Upper lobe of left lung (tissue), 6 donors: ENCODE measurements around the gene CUL7. TPM values are rescaled to one million over a fixed set of nuclear protein-coding genes. Genes with fewer than 3 reads are reported as not detected.

Experiments used
- ATAC-seq, 2 donors: fragments of 200-7000 bp; cut with Tn5 transposase; one replicate each; pipeline ENCODE4 v1.9.1; 2022; ENCODE audit warnings: mild to moderate bottlenecking in 2 of 2, moderate library complexity in 2 of 2; ENCODE audit not compliant: low FRiP score in 2 of 2
- DNase-seq, 2 donors: peaks; one replicate each; pipeline ENCODE4 v3.0.0-alpha.2; 2019 to 2020
- H3K27ac ChIP-seq, 4 donors: fragments of 200-600 bp; sonication (generic); one replicate each; pipeline ENCODE4 v1.5.1; 2016 to 2019
- H3K27me3 ChIP-seq, 4 donors: fragments of 200-600 bp; sonication (generic); one replicate each; pipeline ENCODE4 v1.5.1; 2017 to 2019
- H3K36me3 ChIP-seq, 4 donors: fragments of 200-600 bp; sonication (generic); one replicate each; pipeline ENCODE4 v1.5.1; 2016 to 2019
- H3K4me1 ChIP-seq, 4 donors: fragments of 200-600 bp; sonication (generic); one replicate each; pipeline ENCODE4 v1.5.1; 2018 to 2019
- H3K4me3 ChIP-seq, 4 donors: fragments of 200-600 bp; sonication (generic); one replicate each; pipeline ENCODE4 v1.5.1; 2017 to 2019; ENCODE audit warnings: mild to moderate bottlenecking in 2 of 4, moderate library complexity in 1 of 4
- H3K9me3 ChIP-seq, 4 donors: fragments of 200-600 bp; sonication (generic); one replicate each; pipeline ENCODE4 v1.5.1; 2018 to 2019
- CTCF ChIP-seq, 6 experiments: fragments of 450-650 bp in 4 of 6; fragments of 200-600 bp in 2 of 6; sonication (generic) in 2 of 6; IDR thresholded peaks; one replicate each; pipeline ENCODE4 v1.5.1; 2016 to 2019; ENCODE audit warnings: antibody characterized with exemption in 6 of 6
- EP300 ChIP-seq, 4 donors: sonication (generic); formaldehyde crosslinking; IDR thresholded peaks; one replicate each; pipeline ENCODE4 v1.5.1; 2017; ENCODE audit warnings: antibody characterized with exemption in 4 of 4, control low read depth in 2 of 4
- POLR2A ChIP-seq, 4 donors: fragments of 450-650 bp; IDR thresholded peaks; one replicate each; pipeline ENCODE4 v1.5.1; 2016 to 2017; ENCODE audit warnings: antibody characterized with exemption in 4 of 4, mild to moderate bottlenecking in 2 of 4
- POLR2AphosphoS5 ChIP-seq, 2 donors: sonication (generic); formaldehyde crosslinking; IDR thresholded peaks; one replicate each; pipeline ENCODE4 v1.5.1; 2017; ENCODE audit warnings: antibody characterized with exemption in 2 of 2
- WGBS, 2 donors: methylation state at CpG; one replicate each; pipeline ENCODE4 v1.1.5; 2017 to 2018; 5-methylcytosine and 5-hydroxymethylcytosine counted together
- total RNA-seq, 6 donors: library from RNA; depleted of rRNA in 4 of 6; stranded (reverse); fragments of >200 nt in 4 of 6; gene quantifications; one replicate each; pipeline versions ENCODE4 v1.1.0 to v1.2.1, GENCODE V29; 2016 to 2021
- donor health status: DM: no; HTN: no; CAD: no; lungs with moderate emphysema.
- donor health status: DM: no; HTN: yes; CAD: no; lungs with severe emphysema.

CUL7 gene
- total RNA-seq, 6 donors from 2014 or later = 16.0 to 35.6 (median 20.4) TPM

- Histone ChIP-seq H3K27me3 (no peaks in the 10 kb centered on the region), H3K36me3 (peaks cover 15 to 55% (median 45%) of the 10 kb centered on the region in 4 donors), H3K9me3 (no peaks in the 10 kb centered on the region), H3K27ac (peak within 1 kb of the TSS; percentile 74 to 91 (median 84)), H3K4me3 (peak within 1 kb of the TSS; percentile 77 to 97 (median 81)), H3K4me1 (peaks cover 36 to 46% (median 41%) of the 10 kb centered on the region in 4 donors)
- peak; percentile 96 to 100 for DNase-seq
- ATAC-seq = peak; percentile 98 to 99
- peak; percentile 80 to 87 for TF ChIP-seq POLR2AphosphoS5 (IDR thresholded peaks at IDR 0.05)
- peak in 1 of 4 donors; percentile 70 for TF ChIP-seq POLR2A (IDR thresholded peaks at IDR 0.05)
- TF ChIP-seq EP300 (IDR thresholded peaks at IDR 0.05) = no peak
- 1% methylated on average over 22 to 33 of the region's 51 CpGs for WGBS, 2 donors
Measured at GRCh38 chr6:43013843-43014433, 39.7 kb downstream of the CUL7 start, which contains the start of the genes KLHDC3 and MEA1. KLHDC3 (plus strand) TSS chr6:43014249; CDS start chr6:43017193, 2,944 bp downstream. MEA1 (minus strand) TSS chr6:43013946; CDS start chr6:43013813, 133 bp downstream.

GRCh38 chr6:43013097-43013842 lies 40.4 kb downstream of the CUL7 start:
- peaks cover 36 to 46% (median 41%) of the 10 kb centered on the region in 4 donors for H3K4me1 ChIP-seq
- WGBS, 2 donors = 1 to 5% methylated on average over 21 to 24 of the region's 25 CpGs
- peaks cover 8 to 55% (median 47%) of the 10 kb centered on the region in 4 donors for H3K36me3 ChIP-seq
- TF ChIP-seq EP300 (IDR thresholded peaks at IDR 0.05) (no peak), CTCF (IDR thresholded peaks at IDR 0.05) (no peak), POLR2AphosphoS5 (IDR thresholded peaks at IDR 0.05) (no peak), POLR2A (IDR thresholded peaks at IDR 0.05) (no peak)
- H3K27me3 ChIP-seq = no peaks in the 10 kb centered on the region
- DNase-seq (no peak), ATAC-seq (peak in 1 of 2 donors; percentile 51)
- peak overlapping the region; percentile 40 to 97 (median 80) for H3K4me3 ChIP-seq
- H3K9me3 ChIP-seq = no peaks in the 10 kb centered on the region
- peak overlapping the region; percentile 70 to 91 (median 84) for H3K27ac ChIP-seq

- 92 to 93% methylated on average over 6 of the region's 6 CpGs for WGBS, 2 donors
- DNase-seq (no peak), ATAC-seq (no peak)
- no peak for TF ChIP-seq POLR2A (IDR thresholded peaks at IDR 0.05)
- no peak for TF ChIP-seq CTCF (IDR thresholded peaks at IDR 0.05)
- no peak for TF ChIP-seq POLR2AphosphoS5 (IDR thresholded peaks at IDR 0.05)
- TF ChIP-seq EP300 (IDR thresholded peaks at IDR 0.05) = no peak
- H3K36me3 ChIP-seq = peaks cover 1 to 55% (median 50%) of the 10 kb centered on the region in 4 donors
- H3K27me3 ChIP-seq = no peaks in the 10 kb centered on the region
- H3K27ac ChIP-seq = peak overlapping the region in 1 of 4 donors; percentile 80
- H3K4me3 ChIP-seq = peak overlapping the region in 1 of 4 donors; percentile 97
- no peaks in the 10 kb centered on the region for H3K9me3 ChIP-seq
- peaks cover 36 to 44% (median 40%) of the 10 kb centered on the region in 4 donors for H3K4me1 ChIP-seq
Measured at GRCh38 chr6:43012364-43012763, 41.3 kb downstream of the CUL7 start.

- TF ChIP-seq CTCF (IDR thresholded peaks at IDR 0.05) (no peak), POLR2AphosphoS5 (IDR thresholded peaks at IDR 0.05) (no peak), EP300 (IDR thresholded peaks at IDR 0.05) (no peak), POLR2A (IDR thresholded peaks at IDR 0.05) (no peak)
- peaks cover 26 to 32% (median 29%) of the 10 kb centered on the region in 4 donors for H3K4me1 ChIP-seq
- no peak overlapping the region for H3K4me3 ChIP-seq
- no peak for ATAC-seq
- no peaks in the 10 kb centered on the region for H3K27me3 ChIP-seq
- DNase-seq = no peak
- 86 to 88% methylated on average over 6 of the region's 6 CpGs for WGBS, 2 donors
- H3K9me3 ChIP-seq = no peaks in the 10 kb centered on the region
- no peak overlapping the region for H3K27ac ChIP-seq
- peaks cover 8 to 62% (median 57%) of the 10 kb centered on the region in 4 donors for H3K36me3 ChIP-seq
Measured at GRCh38 chr6:43011207-43011606, 42.4 kb downstream of the CUL7 start.

- no peak for ATAC-seq
- peaks cover 10 to 15% (median 13%) of the 10 kb centered on the region in 4 donors for H3K4me1 ChIP-seq
- peaks cover 8 to 68% (median 62%) of the 10 kb centered on the region in 4 donors for H3K36me3 ChIP-seq
- TF ChIP-seq CTCF (IDR thresholded peaks at IDR 0.05) (peak in 3 of 6 experiments; percentile 9 to 27 (median 11)), POLR2A (IDR thresholded peaks at IDR 0.05) (no peak)
- 69 to 71% methylated on average over 6 of the region's 6 CpGs for WGBS, 2 donors
- no peak overlapping the region for H3K27ac ChIP-seq
- no peaks in the 10 kb centered on the region for H3K27me3 ChIP-seq
- no peak for DNase-seq
- no peak overlapping the region for H3K4me3 ChIP-seq
- H3K9me3 ChIP-seq = no peaks in the 10 kb centered on the region
Measured at GRCh38 chr6:43009124-43009523, 44.5 kb downstream of the CUL7 start.
